PFSK-1 (cell line): Measurements from ENCODE around the gene SLITRK5.

ENCODE experiments used
- POLR2AphosphoS5 ChIP-seq: IDR thresholded peaks from 2 replicates; pipeline ENCODE4 v1.6.1; 2012; ENCODE audit warnings: low read depth, mild to moderate bottlenecking, control low read depth, low read length, moderate library complexity
- TAF1 ChIP-seq: IDR thresholded peaks from 2 replicates; pipeline ENCODE4 v1.6.1; 2012; ENCODE audit warnings: low read length, control low read depth, borderline replicate concordance; ENCODE audit not compliant: insufficient read depth
- TF ChIP-seq, protein P1 (sequence below), 2 experiments: IDR thresholded peaks; 2 replicates each; pipeline versions ENCODE4 v1.6.1 to v1.8.0; 2011 to 2012; ENCODE audit warnings: low read depth in 2 of 2, low read length in 2 of 2, control low read depth in 1 of 2, inconsistent platforms in 1 of 2, mild to moderate bottlenecking in 1 of 2, moderate library complexity in 1 of 2; ENCODE audit not compliant: insufficient read depth in 1 of 2

DNA sequence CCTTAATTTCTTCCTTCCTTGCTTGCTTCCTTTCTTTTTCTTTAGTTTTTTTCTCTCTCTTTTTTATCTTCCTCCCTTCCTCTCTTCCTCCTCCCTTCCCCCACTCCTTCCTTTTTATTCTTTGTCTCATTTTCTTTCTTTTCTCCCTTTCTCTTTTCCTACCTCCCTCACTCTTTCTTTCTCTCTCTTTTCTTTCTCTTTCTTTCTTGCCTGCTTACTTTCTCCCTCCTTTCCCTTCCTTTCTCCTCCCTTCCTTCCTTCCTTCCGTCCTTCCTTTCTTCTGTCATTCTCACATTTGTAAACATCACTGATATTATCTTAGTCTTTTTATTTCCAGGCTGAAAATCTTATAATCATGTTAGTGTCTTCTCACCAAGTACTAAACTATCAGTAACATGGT lies 38.8 kb downstream of the SLITRK5 start:
- TF ChIP-seq, protein P1, sequence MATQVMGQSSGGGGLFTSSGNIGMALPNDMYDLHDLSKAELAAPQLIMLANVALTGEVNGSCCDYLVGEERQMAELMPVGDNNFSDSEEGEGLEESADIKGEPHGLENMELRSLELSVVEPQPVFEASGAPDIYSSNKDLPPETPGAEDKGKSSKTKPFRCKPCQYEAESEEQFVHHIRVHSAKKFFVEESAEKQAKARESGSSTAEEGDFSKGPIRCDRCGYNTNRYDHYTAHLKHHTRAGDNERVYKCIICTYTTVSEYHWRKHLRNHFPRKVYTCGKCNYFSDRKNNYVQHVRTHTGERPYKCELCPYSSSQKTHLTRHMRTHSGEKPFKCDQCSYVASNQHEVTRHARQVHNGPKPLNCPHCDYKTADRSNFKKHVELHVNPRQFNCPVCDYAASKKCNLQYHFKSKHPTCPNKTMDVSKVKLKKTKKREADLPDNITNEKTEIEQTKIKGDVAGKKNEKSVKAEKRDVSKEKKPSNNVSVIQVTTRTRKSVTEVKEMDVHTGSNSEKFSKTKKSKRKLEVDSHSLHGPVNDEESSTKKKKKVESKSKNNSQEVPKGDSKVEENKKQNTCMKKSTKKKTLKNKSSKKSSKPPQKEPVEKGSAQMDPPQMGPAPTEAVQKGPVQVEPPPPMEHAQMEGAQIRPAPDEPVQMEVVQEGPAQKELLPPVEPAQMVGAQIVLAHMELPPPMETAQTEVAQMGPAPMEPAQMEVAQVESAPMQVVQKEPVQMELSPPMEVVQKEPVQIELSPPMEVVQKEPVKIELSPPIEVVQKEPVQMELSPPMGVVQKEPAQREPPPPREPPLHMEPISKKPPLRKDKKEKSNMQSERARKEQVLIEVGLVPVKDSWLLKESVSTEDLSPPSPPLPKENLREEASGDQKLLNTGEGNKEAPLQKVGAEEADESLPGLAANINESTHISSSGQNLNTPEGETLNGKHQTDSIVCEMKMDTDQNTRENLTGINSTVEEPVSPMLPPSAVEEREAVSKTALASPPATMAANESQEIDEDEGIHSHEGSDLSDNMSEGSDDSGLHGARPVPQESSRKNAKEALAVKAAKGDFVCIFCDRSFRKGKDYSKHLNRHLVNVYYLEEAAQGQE (IDR thresholded peaks at IDR 0.05; ENCODE audit: insufficient read depth in 1 of 2, low read depth in 2 of 2, low read length in 2 of 2): no peak
- TF ChIP-seq POLR2AphosphoS5 (no peak), TAF1 (no peak)
